Immature natural killer cell (primary cell): ENCODE measurements around the gene PRAMEF18. TPM values are rescaled to one million over a fixed set of nuclear protein-coding genes. Genes with fewer than 3 reads are reported as not detected.
"Not testable (repeated sequence)": the region's sequence is repeated elsewhere in the genome, so short reads cannot be mapped to it uniquely, and the experiment has no call there.

Source experiments
- DNase-seq, 3 donors: peaks; one replicate each; pipeline ENCODE4 v3.0.0; 2022; ENCODE audit warnings: mixed read lengths in 1 of 3
- H3K27ac Mint-ChIP-seq, 6 donors: one replicate each; pipeline ENCODE4 v1.8.0; 2020; ENCODE audit warnings: mixed read lengths in 6 of 6, mild to moderate bottlenecking in 5 of 6, inconsistent platforms in 4 of 6, moderate library complexity in 3 of 6
- H3K27me3 Mint-ChIP-seq, 3 donors: one replicate each; pipeline ENCODE4 v1.8.0; 2020 to 2021; ENCODE audit warnings: low read depth in 3 of 3, mild to moderate bottlenecking in 3 of 3, mixed read lengths in 3 of 3, moderate library complexity in 3 of 3, inconsistent platforms in 1 of 3
- H3K36me3 Mint-ChIP-seq, 3 donors: one replicate each; pipeline ENCODE4 v1.8.0; 2020; ENCODE audit warnings: mixed read lengths in 3 of 3, inconsistent platforms in 2 of 3, mild to moderate bottlenecking in 2 of 3
- H3K4me1 Mint-ChIP-seq, 2 donors: one replicate each; pipeline ENCODE4 v1.8.0; 2020; ENCODE audit warnings: inconsistent platforms in 2 of 2, mild to moderate bottlenecking in 2 of 2, mixed read lengths in 2 of 2, moderate library complexity in 1 of 2
- H3K4me3 Mint-ChIP-seq, 5 donors: one replicate each; pipeline ENCODE4 v1.8.0; 2020; ENCODE audit warnings: mild to moderate bottlenecking in 5 of 5, mixed read lengths in 5 of 5, inconsistent platforms in 3 of 5, moderate library complexity in 3 of 5
- H3K9me3 Mint-ChIP-seq, 6 donors: one replicate each; pipeline ENCODE4 v1.8.0; 2020; ENCODE audit warnings: mild to moderate bottlenecking in 6 of 6, mixed read lengths in 6 of 6, inconsistent platforms in 4 of 6, moderate library complexity in 3 of 6
- polyA plus RNA-seq, 3 donors: library from polyadenylated mRNA; unstranded; fragments of 300-500 nt; fragmentation: Illumina TruSeq; gene quantifications; one replicate each; pipeline ENCODE4 v1.2.3, GENCODE V29; 2021

The PRAMEF18 gene
- polyA plus RNA-seq, 3 donors from 2014 or later, result not detected

DNA sequence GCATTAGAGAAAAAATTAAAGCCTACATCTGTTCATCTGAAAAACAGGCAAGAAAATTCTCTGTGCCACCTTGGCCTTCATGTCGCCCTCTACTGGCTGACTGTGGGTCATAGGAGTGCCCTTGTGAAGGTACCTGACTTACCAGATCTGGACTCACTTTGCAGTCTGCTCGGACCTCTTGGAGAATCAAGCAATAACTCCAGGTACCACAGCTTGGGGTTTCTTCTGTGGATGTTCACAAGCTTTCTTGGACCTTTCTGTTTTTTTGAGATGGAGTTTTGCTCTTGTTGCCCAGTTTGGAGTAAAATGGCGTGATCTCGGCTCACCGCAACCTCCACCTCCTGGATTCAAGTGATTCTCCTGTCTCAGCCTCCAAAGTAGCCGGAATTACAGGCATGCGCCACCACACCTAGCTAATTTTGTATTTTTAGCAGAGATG, 2.4 kb upstream of the PRAMEF18 start:
- peaks cover 2 to 8% (median 2%) of the 10 kb centered on the region in 3 donors for H3K27me3 Mint-ChIP-seq
- no peaks in the 10 kb centered on the region for H3K4me1 Mint-ChIP-seq
- peak in 1 of 3 donors; percentile 14 for DNase-seq
- no peak overlapping the region for H3K4me3 Mint-ChIP-seq
- H3K27ac Mint-ChIP-seq, result no peak overlapping the region
- peaks cover 0 to 1% (median 0%) of the 10 kb centered on the region in 6 donors for H3K9me3 Mint-ChIP-seq
- no peaks in the 10 kb centered on the region for H3K36me3 Mint-ChIP-seq

DNA sequence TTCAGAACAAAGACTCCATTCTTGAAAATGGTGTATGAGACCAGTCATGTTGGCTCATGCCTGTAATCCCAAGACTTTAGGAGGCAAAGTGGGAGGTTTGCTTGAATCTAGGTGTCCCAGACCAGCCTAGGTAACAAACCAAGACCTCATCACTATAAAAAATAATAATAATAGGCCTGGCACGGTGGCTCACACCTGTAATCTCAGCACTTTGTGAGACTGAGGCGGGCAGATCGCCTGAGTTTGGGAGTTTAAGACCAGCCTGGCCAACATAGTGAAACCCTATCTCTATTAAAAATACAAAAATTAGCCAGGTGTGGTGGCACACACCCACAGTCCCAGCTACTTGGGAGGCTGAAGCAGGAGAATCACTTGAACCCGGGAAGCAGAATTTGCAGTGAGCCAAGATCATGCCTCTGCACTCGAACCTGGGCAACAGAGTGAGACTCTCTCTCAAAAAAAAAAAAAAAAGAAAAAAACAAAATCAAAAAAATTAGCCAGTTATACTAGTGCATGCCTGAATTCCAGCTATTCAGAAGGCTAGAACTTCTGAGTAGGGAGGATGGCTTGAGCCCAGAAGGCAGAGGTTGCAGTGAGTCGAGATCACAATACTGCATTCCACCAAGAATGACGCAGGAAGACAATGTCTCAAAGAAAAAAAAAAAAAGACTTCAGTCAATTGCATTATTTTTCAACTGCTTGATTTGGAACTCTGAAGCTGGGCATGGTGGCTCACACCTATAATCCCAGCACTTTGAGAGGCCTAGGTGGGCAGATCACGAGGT, 1.5 kb upstream of the PRAMEF18 start:
- DNase-seq, H3K9me3 Mint-ChIP-seq, H3K4me1 Mint-ChIP-seq, H3K36me3 Mint-ChIP-seq, H3K27ac Mint-ChIP-seq, H3K27me3 Mint-ChIP-seq, H3K4me3 Mint-ChIP-seq: not testable (repeated sequence)

DNA sequence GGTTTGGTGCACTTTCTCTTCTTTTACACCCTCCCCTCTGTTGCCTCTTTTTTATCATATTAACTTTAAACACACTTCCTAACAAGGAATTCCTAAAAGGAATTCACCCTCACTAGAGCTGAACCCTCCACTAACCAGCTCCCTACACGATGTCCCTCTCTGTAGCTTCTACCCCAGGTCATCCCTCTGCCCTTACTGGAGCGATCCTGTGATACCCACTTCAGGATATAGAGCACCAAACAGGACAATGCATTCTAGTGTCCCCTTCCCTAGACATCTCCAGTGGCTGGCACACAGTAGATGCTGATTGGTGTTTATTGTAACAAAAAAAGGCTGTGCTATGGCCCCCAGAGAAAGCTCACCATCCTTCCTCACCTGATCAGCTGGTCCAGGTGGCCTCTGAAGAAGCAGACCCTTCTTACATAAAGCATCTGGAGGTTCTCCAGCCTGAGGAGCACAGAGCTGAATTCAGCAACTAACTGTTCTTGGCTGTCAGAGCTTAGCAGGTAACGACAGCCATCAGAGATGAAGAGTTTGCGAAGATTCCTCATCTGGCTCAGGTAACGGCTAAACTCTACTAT, 1.4 kb downstream of the PRAMEF18 start:
- no peak for DNase-seq
- no peak overlapping the region for H3K27ac Mint-ChIP-seq
- no peaks in the 10 kb centered on the region for H3K36me3 Mint-ChIP-seq
- no peaks in the 10 kb centered on the region for H3K4me1 Mint-ChIP-seq
- no peak overlapping the region for H3K4me3 Mint-ChIP-seq
- H3K27me3 Mint-ChIP-seq, result peaks cover 0 to 2% (median 2%) of the 10 kb centered on the region in 3 donors
- no peaks in the 10 kb centered on the region for H3K9me3 Mint-ChIP-seq

DNA sequence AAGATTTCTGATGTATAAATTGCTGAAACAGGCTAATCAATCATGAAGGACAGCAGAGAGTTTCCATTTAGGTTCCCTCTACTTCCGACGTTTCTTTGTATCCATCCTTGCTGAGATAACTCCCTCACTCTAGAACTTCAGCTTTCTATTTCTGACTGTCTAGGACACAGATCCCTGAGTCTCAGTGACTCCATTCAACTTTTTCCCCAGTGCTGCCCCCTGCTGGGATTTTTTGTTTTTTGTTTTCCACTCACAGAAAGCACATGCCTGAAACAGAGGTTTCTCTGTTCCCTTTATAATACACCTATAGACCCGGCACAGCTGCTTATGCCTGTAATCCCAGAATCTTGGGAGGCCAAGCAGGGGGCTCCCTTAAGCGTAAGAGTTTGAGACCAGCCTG, 3.2 kb downstream of the PRAMEF18 start:
- H3K4me3 Mint-ChIP-seq, DNase-seq, H3K9me3 Mint-ChIP-seq, H3K27me3 Mint-ChIP-seq, H3K36me3 Mint-ChIP-seq, H3K27ac Mint-ChIP-seq, H3K4me1 Mint-ChIP-seq: not testable (repeated sequence)

DNA sequence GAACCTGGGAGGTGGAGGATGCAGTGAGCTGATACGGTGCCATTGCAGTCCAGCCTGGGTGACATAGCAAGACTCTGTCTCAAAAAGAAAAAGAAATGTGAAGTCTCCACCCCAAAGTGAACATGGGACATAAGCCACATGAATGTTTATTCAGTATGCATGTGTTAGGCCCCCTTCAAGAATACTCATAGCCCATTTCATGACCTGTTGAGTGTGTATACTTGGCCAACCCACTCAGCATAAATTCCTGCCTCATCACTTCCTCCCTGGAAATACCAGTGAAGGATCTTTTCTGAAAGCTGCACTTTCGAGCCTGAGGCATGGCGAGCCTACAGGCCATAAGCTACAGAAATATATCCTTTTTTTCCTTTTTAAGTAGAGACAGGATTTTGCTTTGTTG, 6.8 kb downstream of the PRAMEF18 start:
- H3K9me3 Mint-ChIP-seq, H3K36me3 Mint-ChIP-seq, H3K4me3 Mint-ChIP-seq, DNase-seq, H3K27ac Mint-ChIP-seq, H3K4me1 Mint-ChIP-seq, H3K27me3 Mint-ChIP-seq: not testable (repeated sequence)

DNA sequence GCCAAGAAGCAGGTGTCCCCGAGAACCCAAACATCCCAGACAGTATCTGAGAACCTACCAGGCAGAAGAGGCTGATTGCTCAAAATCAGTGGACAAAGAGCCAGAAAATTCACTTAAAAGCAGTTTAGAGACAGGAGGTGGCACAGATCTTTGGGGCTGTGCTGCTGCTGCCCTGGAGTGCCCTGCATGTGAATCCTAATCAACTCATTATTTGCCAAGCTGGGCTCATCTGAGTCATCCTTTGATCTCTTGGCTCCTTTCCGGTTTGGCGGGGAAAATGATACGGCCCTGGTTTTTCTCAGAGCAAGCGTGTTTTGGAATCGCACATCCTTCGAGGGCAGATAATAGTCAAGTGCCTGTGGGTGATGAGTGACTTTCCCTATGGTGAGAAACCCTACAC, 9.3 kb downstream of the PRAMEF18 start:
- not testable (repeated sequence) for DNase-seq, H3K4me1 Mint-ChIP-seq, H3K4me3 Mint-ChIP-seq, H3K9me3 Mint-ChIP-seq, H3K36me3 Mint-ChIP-seq, H3K27me3 Mint-ChIP-seq, H3K27ac Mint-ChIP-seq

DNA sequence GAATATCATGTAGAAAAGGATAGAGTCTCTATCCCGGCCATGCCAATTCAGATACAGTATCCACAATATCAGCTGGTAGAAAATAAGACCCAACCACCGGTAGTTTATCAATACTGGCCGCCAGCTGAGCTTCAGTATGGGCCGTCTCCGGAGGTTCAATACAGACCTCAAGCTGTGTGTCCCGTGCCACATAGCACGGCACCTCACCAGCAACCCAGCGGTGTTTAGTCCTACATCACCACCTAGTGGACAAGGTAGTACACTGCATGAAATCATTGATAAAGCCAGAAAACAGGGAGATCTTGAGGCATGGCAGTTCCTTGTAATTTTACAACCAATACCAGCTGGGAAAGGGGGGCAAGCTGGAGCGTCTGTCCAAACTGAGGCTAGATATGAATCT, 17.2 kb downstream of the PRAMEF18 start:
- not testable (repeated sequence) for H3K4me1 Mint-ChIP-seq

DNA sequence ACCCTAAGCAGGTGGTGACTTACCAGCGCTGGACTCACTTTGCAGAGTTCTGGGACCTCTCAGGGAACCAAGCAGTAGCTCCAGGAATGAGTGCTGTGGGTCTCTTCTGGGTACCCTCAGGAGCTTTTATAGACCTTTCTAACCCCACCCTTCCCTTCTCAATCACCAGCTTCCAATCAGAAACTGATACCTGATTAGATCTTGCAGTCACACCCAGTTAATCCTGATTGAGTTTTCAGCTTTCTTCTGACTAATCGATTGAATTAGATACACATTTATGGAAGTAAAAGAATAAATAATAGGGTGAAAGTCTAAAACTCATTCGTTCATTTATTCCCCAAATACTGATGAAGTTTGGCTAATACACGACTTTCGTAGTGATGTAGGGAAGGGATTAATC, 24.6 kb downstream of the PRAMEF18 start, which contains the start of gene PRAMEF13:
PRAMEF13 (minus strand) TSS at position 101 of the 400 bp plus-strand sequence. CDS start 1,820 bp downstream, outside the sequence.
- not testable (repeated sequence) for H3K27ac Mint-ChIP-seq, H3K9me3 Mint-ChIP-seq, H3K27me3 Mint-ChIP-seq, H3K36me3 Mint-ChIP-seq, DNase-seq, H3K4me1 Mint-ChIP-seq, H3K4me3 Mint-ChIP-seq

More for the DNA sequence above, 17.2 kb downstream of the PRAMEF18 start:
- H3K27ac Mint-ChIP-seq, H3K27me3 Mint-ChIP-seq, DNase-seq, H3K36me3 Mint-ChIP-seq, H3K9me3 Mint-ChIP-seq, H3K4me3 Mint-ChIP-seq: not testable (repeated sequence)

Other genes starting within 250 kb of the PRAMEF18 start
- gene PRAMEF27, start 169.6 kb downstream of the PRAMEF18 start, polyA plus RNA-seq, result not detected
- not detected for gene HNRNPCL3, start 165.4 kb downstream of the PRAMEF18 start, polyA plus RNA-seq
- not detected for gene PRAMEF25, start 155.4 kb downstream of the PRAMEF18 start, polyA plus RNA-seq
- gene HNRNPCL2, start 109.3 kb downstream of the PRAMEF18 start, polyA plus RNA-seq, result not detected
- gene PRAMEF26, start 70.1 kb downstream of the PRAMEF18 start, polyA plus RNA-seq, result not detected
- gene HNRNPCL4, start 60.5 kb downstream of the PRAMEF18 start, polyA plus RNA-seq, result not detected
- gene PRAMEF9, start 54.3 kb downstream of the PRAMEF18 start, polyA plus RNA-seq, result not detected
- not detected for gene PRAMEF13, start 24.7 kb downstream of the PRAMEF18 start, polyA plus RNA-seq
- gene PRAMEF5, start 28.0 kb upstream of the PRAMEF18 start, polyA plus RNA-seq, result not detected
- gene PRAMEF8, start 59.0 kb upstream of the PRAMEF18 start, polyA plus RNA-seq, result not detected
- not detected for gene PRAMEF33, start 77.4 kb upstream of the PRAMEF18 start, polyA plus RNA-seq
- not detected for gene PRAMEF15, start 89.4 kb upstream of the PRAMEF18 start, polyA plus RNA-seq
- not detected for gene PRAMEF14, start 121.0 kb upstream of the PRAMEF18 start, polyA plus RNA-seq
- not detected for gene PRAMEF19, start 145.8 kb upstream of the PRAMEF18 start, polyA plus RNA-seq
- not detected for gene PRAMEF17, start 163.5 kb upstream of the PRAMEF18 start, polyA plus RNA-seq
- not detected for gene PRAMEF20, start 184.3 kb upstream of the PRAMEF18 start, polyA plus RNA-seq